GM12878 (cell line): ENCODE measurements around the gene EAF1.

Experiments used
- ETV6 ChIP-seq, 2 experiments: fragments of 450-650 bp in 1 of 2; IDR thresholded peaks in 1 of 2; conservative IDR thresholded peaks in 1 of 2; 2 replicates each; pipeline ENCODE4 v1.6.1; 2014; ENCODE audit warnings: antibody characterized with exemption in 1 of 2, borderline replicate concordance in 1 of 2, low read depth in 1 of 2, mild to moderate bottlenecking in 1 of 2, moderate library complexity in 1 of 2
- NFIC ChIP-seq: IDR thresholded peaks from 2 replicates; pipeline ENCODE4 v1.6.1; 2012; ENCODE audit warnings: low read depth, mild to moderate bottlenecking, inconsistent platforms, low read length, moderate library complexity
- SP1 ChIP-seq: IDR thresholded peaks from one replicate; pipeline ENCODE4 v1.6.1; 2011; ENCODE audit warnings: low read depth, low read length
- SREBF1 ChIP-seq: IDR thresholded peaks from 2 replicates; pipeline ENCODE4 v1.6.1; 2012; ENCODE audit warnings: mild to moderate bottlenecking, low read length
- ZNF274 ChIP-seq: IDR thresholded peaks from one replicate; pipeline ENCODE4 v1.8.0; 2011; ENCODE audit not compliant: insufficient read length, insufficient read depth
- TF ChIP-seq, protein P1 (sequence below): IDR thresholded peaks from 2 replicates; pipeline ENCODE4 v1.6.1; 2011; ENCODE audit warnings: mild to moderate bottlenecking, low read depth, low read length, moderate library complexity; ENCODE audit not compliant: insufficient replicate concordance

DNA sequence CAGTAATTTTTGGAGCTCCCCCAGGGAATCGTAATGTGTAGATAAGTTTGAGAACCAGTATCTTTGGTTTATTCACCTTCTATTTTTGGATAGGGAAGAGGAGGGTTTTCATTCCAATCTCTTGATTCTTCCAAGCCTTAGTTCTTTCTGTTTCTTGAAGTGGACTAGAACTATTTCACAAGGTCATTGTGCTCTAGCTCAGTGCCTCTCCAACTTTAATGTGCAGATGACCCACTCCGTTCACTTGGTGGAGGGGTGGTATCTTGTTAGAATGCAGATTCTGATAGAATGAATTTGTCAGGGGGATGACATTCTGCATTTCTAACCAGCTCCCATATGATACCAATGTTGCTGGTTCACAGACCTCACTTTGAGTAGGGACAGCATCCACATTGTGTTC, 58.6 kb downstream of the EAF1 start:
- TF ChIP-seq ZNF274 (no peak), SP1 (no peak), NFIC (no peak), ETV6 (conservative IDR thresholded peaks at IDR 0.05 in 1 of 2, IDR thresholded peaks at IDR 0.05 in 1 of 2; ENCODE audit: borderline replicate concordance in 1 of 2, low read depth in 1 of 2) (no peak), SREBF1 (no peak)
- TF ChIP-seq, protein P1, sequence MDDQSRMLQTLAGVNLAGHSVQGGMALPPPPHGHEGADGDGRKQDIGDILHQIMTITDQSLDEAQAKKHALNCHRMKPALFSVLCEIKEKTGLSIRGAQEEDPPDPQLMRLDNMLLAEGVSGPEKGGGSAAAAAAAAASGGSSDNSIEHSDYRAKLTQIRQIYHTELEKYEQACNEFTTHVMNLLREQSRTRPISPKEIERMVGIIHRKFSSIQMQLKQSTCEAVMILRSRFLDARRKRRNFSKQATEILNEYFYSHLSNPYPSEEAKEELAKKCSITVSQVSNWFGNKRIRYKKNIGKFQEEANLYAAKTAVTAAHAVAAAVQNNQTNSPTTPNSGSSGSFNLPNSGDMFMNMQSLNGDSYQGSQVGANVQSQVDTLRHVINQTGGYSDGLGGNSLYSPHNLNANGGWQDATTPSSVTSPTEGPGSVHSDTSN: no peak
